Memory B cell (primary cell): Measurements from ENCODE around the gene WDR64.
"Not testable (repeated sequence)": the region's sequence is repeated elsewhere in the genome, so short reads cannot be mapped to it uniquely, and the experiment has no call there.

Experiments
- ATAC-seq: fragments of 150-1000 bp; cut with Tn5 transposase; 2 replicates; pipeline ENCODE4 v1.10.0; 2021; ENCODE audit warnings: low read depth, mild to moderate bottlenecking, moderate library complexity
- DNase-seq, 2 donors: peaks; one replicate each; pipeline ENCODE4 v3.0.0; 2022; ENCODE audit warnings: low spot score in 2 of 2
- H3K27ac Mint-ChIP-seq: one replicate; pipeline ENCODE4 v1.8.0; 2022; ENCODE audit warnings: mild to moderate bottlenecking, moderate library complexity, mixed read lengths
- H3K27me3 Mint-ChIP-seq: one replicate; pipeline ENCODE4 v1.8.0; 2022; ENCODE audit warnings: mixed read lengths
- H3K36me3 Mint-ChIP-seq: one replicate; pipeline ENCODE4 v1.8.0; 2022; ENCODE audit warnings: mild to moderate bottlenecking, mixed read lengths
- H3K4me1 Mint-ChIP-seq: one replicate; pipeline ENCODE4 v1.8.0; 2022; ENCODE audit warnings: mixed read lengths
- H3K4me3 Mint-ChIP-seq: one replicate; pipeline ENCODE4 v1.8.0; 2022; ENCODE audit warnings: mild to moderate bottlenecking, moderate library complexity, mixed read lengths
- H3K9me3 Mint-ChIP-seq: one replicate; pipeline ENCODE4 v1.8.0; 2022; ENCODE audit warnings: mixed read lengths

Gene WDR64

GRCh38 chr1:241684108-241684507, 32.0 kb downstream of the WDR64 start:
- DNase-seq (no peak), ATAC-seq (no peak)
- Mint-ChIP-seq H3K9me3 (no peaks in the 10 kb centered on the region), H3K36me3 (no peaks in the 10 kb centered on the region), H3K27ac (no peak overlapping the region), H3K4me3 (no peak overlapping the region), H3K4me1 (no peaks in the 10 kb centered on the region), H3K27me3 (peaks cover 7% of the 10 kb centered on the region)

- Mint-ChIP-seq H3K9me3 (peaks cover 2% of the 10 kb centered on the region), H3K27me3 (peaks cover 9% of the 10 kb centered on the region), H3K36me3 (peaks cover 5% of the 10 kb centered on the region), H3K27ac (no peak overlapping the region), H3K4me1 (no peaks in the 10 kb centered on the region), H3K4me3 (no peak overlapping the region)
- ATAC-seq (no peak), DNase-seq (no peak)
These were observed 36.9 kb downstream of the WDR64 start for GRCh38 chr1:241688940-241689368.

GRCh38 chr1:241695246-241696171, 43.4 kb downstream of the WDR64 start:
- ATAC-seq = no peak
- Mint-ChIP-seq H3K27me3 (no peaks in the 10 kb centered on the region), H3K27ac (no peak overlapping the region), H3K9me3 (no peaks in the 10 kb centered on the region), H3K4me1 (no peaks in the 10 kb centered on the region), H3K36me3 (no peaks in the 10 kb centered on the region), H3K4me3 (no peak overlapping the region)
- no peak for DNase-seq

- no peaks in the 10 kb centered on the region for H3K9me3 Mint-ChIP-seq
- H3K4me3 Mint-ChIP-seq = no peak overlapping the region
- DNase-seq (no peak), ATAC-seq (no peak)
- H3K27me3 Mint-ChIP-seq = no peaks in the 10 kb centered on the region
- H3K27ac Mint-ChIP-seq = no peak overlapping the region
- no peaks in the 10 kb centered on the region for H3K4me1 Mint-ChIP-seq
- no peaks in the 10 kb centered on the region for H3K36me3 Mint-ChIP-seq
These were observed 44.2 kb downstream of the WDR64 start for GRCh38 chr1:241696172-241696814.

GRCh38 chr1:241696815-241697639, 44.9 kb downstream of the WDR64 start:
- no peaks in the 10 kb centered on the region for H3K27me3 Mint-ChIP-seq
- H3K4me3 Mint-ChIP-seq = no peak overlapping the region
- DNase-seq (no peak), ATAC-seq (no peak)
- H3K4me1 Mint-ChIP-seq = no peaks in the 10 kb centered on the region
- H3K9me3 Mint-ChIP-seq = no peaks in the 10 kb centered on the region
- no peaks in the 10 kb centered on the region for H3K36me3 Mint-ChIP-seq
- H3K27ac Mint-ChIP-seq = no peak overlapping the region

GRCh38 chr1:241697640-241698018, 45.5 kb downstream of the WDR64 start:
- no peaks in the 10 kb centered on the region for H3K4me1 Mint-ChIP-seq
- H3K27me3 Mint-ChIP-seq = no peaks in the 10 kb centered on the region
- no peak overlapping the region for H3K4me3 Mint-ChIP-seq
- H3K9me3 Mint-ChIP-seq = no peaks in the 10 kb centered on the region
- H3K36me3 Mint-ChIP-seq = no peaks in the 10 kb centered on the region
- no peak for ATAC-seq
- no peak overlapping the region for H3K27ac Mint-ChIP-seq
- DNase-seq = no peak

- no peaks in the 10 kb centered on the region for H3K27me3 Mint-ChIP-seq
- DNase-seq (no peak), ATAC-seq (no peak)
- H3K4me3 Mint-ChIP-seq = no peak overlapping the region
- no peak overlapping the region for H3K27ac Mint-ChIP-seq
- H3K36me3 Mint-ChIP-seq = no peaks in the 10 kb centered on the region
- H3K4me1 Mint-ChIP-seq = no peaks in the 10 kb centered on the region
- no peaks in the 10 kb centered on the region for H3K9me3 Mint-ChIP-seq
These were observed 46.1 kb downstream of the WDR64 start for GRCh38 chr1:241698177-241698576.

- DNase-seq (no peak), ATAC-seq (no peak)
- Mint-ChIP-seq H3K4me1 (no peaks in the 10 kb centered on the region), H3K4me3 (no peak overlapping the region), H3K9me3 (peaks cover 2% of the 10 kb centered on the region), H3K27ac (no peak overlapping the region), H3K27me3 (no peaks in the 10 kb centered on the region), H3K36me3 (peaks cover 2% of the 10 kb centered on the region)
These were observed 49.6 kb downstream of the WDR64 start for GRCh38 chr1:241701483-241702295.

- H3K27ac Mint-ChIP-seq = no peak overlapping the region
- H3K4me1 Mint-ChIP-seq = no peaks in the 10 kb centered on the region
- peaks cover 2% of the 10 kb centered on the region for H3K36me3 Mint-ChIP-seq
- ATAC-seq (no peak), DNase-seq (no peak)
- peaks cover 2% of the 10 kb centered on the region for H3K9me3 Mint-ChIP-seq
- H3K4me3 Mint-ChIP-seq = no peak overlapping the region
- peaks cover 5% of the 10 kb centered on the region for H3K27me3 Mint-ChIP-seq
These were observed 50.6 kb downstream of the WDR64 start for GRCh38 chr1:241702442-241703373.

- not testable (repeated sequence) for H3K4me3 Mint-ChIP-seq, H3K27ac Mint-ChIP-seq, H3K9me3 Mint-ChIP-seq, H3K4me1 Mint-ChIP-seq, DNase-seq, H3K27me3 Mint-ChIP-seq, H3K36me3 Mint-ChIP-seq, ATAC-seq
These were observed 51.7 kb downstream of the WDR64 start for GRCh38 chr1:241703739-241704138.

GRCh38 chr1:241706257-241706656, 54.2 kb downstream of the WDR64 start:
- ATAC-seq = no peak

GRCh38 chr1:241706967-241707366, 54.9 kb downstream of the WDR64 start:
- H3K4me3 Mint-ChIP-seq = no peak overlapping the region
- ATAC-seq (no peak), DNase-seq (no peak)
- peaks cover 2% of the 10 kb centered on the region for H3K36me3 Mint-ChIP-seq
- H3K27ac Mint-ChIP-seq = no peak overlapping the region
- H3K27me3 Mint-ChIP-seq = peaks cover 9% of the 10 kb centered on the region
- H3K4me1 Mint-ChIP-seq = no peaks in the 10 kb centered on the region
- peaks cover 2% of the 10 kb centered on the region for H3K9me3 Mint-ChIP-seq

More at GRCh38 chr1:241706257-241706656, 54.2 kb downstream of the WDR64 start:
- Mint-ChIP-seq H3K36me3 (peaks cover 2% of the 10 kb centered on the region), H3K4me3 (no peak overlapping the region), H3K9me3 (peaks cover 2% of the 10 kb centered on the region), H3K4me1 (no peaks in the 10 kb centered on the region), H3K27me3 (peaks cover 9% of the 10 kb centered on the region), H3K27ac (no peak overlapping the region)
- no peak for DNase-seq
